GM21717 (cell line): ENCODE results near the gene DISC1.
"Not testable (repeated sequence)": the region's sequence is repeated elsewhere in the genome, so short reads cannot be mapped to it uniquely, and the experiment has no call there.

ENCODE experiments used
- ATAC-seq: cut with Tn5 transposase; IDR thresholded peaks from one replicate; pipeline ENCODE4 v1.9.1; 2021; ENCODE audit warnings: mild to moderate bottlenecking, moderate library complexity; ENCODE audit not compliant: unreplicated experiment

The DISC1 gene

GRCh38 chr1:231666937-231667608, 40.5 kb downstream of the DISC1 start:
- ATAC-seq = no peak

GRCh38 chr1:231667896-231668506, 41.4 kb downstream of the DISC1 start:
- ATAC-seq = no peak

DNA sequence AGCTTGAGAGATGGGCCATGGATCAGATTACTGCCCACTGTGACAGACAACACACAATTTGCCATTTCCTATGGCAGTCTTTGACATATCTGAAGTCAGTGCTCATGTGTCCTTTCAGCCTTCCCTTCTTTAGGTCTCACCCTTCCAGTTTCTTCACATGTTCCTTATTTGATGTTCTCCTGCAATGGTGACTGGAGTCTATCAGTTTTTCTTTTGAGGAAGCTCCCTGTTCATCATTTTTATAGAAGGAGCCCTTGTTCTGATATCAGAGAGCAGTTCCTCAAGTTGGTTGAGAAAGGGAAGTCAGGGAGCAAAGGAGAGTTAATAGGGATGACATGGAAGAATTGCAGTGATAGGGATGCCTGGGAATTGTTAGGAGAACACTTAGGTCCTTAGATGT, 42.2 kb downstream of the DISC1 start:
- ATAC-seq = no peak

- not testable (repeated sequence) for ATAC-seq
Observed at GRCh38 chr1:231669864-231670621, 43.5 kb downstream of the DISC1 start.

- ATAC-seq = no peak
Observed at GRCh38 chr1:231670755-231671154, 44.2 kb downstream of the DISC1 start.

GRCh38 chr1:231674575-231674974, 48.0 kb downstream of the DISC1 start:
- ATAC-seq = no peak

GRCh38 chr1:231676487-231676886, 49.9 kb downstream of the DISC1 start:
- ATAC-seq = no peak

DNA sequence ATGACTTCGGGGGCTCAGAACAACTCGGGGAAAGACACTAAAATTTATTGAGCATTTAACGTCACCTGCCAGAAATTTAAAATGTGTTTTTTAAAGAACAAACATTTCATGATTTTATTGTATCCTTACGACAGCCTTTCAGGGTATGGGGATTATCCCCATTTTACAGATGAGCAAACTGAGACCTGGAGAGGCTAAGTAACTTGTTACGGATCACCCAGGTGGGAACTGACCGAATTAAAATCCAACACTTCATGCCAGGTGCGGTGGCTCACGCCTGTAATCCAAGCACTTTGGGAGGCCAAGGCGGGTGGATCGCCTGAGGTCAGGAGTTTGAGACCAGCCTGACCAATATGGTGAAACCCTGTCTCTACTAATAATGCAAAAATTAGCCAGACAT, 50.9 kb downstream of the DISC1 start:
- no peak for ATAC-seq

- ATAC-seq = no peak
Observed at GRCh38 chr1:231678011-231678432, 51.4 kb downstream of the DISC1 start.

DNA sequence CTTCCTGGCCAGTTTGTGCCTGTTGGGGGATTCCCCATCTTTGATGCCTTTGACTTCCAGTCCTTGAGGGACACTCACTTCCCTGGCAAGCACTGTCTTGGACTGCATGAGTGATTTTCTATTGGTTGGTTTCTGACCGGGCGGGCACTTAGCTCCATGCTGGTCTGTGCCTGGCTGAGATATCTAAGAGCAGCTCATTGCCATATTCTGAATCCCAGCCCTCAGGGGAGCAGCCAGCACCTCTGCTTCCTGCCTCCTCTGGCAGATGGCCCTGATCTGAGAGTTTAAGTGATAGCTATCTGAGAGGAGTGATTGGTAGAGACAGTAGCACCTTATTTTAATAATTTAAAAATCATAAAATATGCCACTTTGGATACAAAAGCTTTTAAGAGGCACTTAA, 52.5 kb downstream of the DISC1 start:
- no peak for ATAC-seq

GRCh38 chr1:231681006-231681405, 54.4 kb downstream of the DISC1 start:
- ATAC-seq = no peak

- ATAC-seq = no peak
Observed at GRCh38 chr1:231682779-231683178, 56.2 kb downstream of the DISC1 start.

DNA sequence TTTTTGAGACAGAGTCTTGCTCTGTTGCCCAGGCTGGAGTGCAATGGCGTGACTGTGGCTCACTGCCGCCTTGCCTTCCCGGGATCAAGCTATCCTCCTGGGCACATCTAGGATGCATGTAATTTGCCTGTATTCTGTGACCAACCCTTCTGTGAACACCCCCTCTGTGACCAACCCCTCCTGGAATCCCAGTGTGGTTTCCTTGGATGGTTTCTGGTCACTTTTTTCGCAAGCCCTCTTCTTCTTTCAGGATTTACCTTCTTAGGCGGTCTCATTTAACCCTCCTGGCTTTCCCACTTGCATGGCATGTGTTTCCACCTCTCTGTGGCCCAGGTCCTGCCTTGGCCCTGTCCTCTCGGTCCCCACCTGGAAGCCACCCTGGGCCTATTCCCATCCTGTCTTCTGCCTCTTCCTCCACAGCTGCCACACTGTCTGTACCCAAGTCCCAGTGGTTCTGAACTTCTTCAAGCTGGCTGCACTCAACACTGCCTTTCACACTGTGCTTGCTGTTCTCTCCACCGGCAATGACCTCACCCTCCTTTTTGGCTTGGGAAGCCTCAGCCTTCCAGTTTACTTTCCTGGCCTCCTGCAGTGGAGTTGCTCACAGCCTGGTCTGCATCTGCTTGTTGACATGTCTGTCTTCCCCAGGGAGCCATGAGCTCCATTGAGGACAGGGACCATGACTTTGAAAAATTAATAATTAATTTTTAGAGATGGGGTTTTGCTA, 57.0 kb downstream of the DISC1 start:
- ATAC-seq = no peak

GRCh38 chr1:231684356-231685244, 58.0 kb downstream of the DISC1 start:
- ATAC-seq = no peak

- no peak for ATAC-seq
Observed at GRCh38 chr1:231686384-231686783, 59.8 kb downstream of the DISC1 start.

DNA sequence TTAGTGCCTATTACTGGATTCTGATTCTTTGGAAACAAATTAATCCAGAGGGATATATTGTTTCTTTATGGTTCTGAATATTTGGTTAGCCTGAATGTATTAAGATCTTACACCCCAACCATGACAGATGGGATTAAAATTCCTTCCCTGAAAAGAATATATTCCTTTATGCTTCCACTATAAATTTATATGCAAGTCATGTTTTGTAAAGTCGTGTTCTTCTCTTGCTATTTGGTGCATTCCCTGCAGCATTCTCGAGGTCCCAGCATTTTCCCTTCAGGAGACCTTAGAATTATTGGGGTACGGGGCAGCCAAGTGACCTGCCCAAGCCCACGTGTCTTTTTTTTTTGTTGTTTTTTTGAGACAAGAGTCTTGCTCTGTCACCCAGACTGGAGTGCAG, 62.4 kb downstream of the DISC1 start:
- ATAC-seq = no peak

- ATAC-seq = no peak
Observed at GRCh38 chr1:231690059-231690458, 63.5 kb downstream of the DISC1 start.

DNA sequence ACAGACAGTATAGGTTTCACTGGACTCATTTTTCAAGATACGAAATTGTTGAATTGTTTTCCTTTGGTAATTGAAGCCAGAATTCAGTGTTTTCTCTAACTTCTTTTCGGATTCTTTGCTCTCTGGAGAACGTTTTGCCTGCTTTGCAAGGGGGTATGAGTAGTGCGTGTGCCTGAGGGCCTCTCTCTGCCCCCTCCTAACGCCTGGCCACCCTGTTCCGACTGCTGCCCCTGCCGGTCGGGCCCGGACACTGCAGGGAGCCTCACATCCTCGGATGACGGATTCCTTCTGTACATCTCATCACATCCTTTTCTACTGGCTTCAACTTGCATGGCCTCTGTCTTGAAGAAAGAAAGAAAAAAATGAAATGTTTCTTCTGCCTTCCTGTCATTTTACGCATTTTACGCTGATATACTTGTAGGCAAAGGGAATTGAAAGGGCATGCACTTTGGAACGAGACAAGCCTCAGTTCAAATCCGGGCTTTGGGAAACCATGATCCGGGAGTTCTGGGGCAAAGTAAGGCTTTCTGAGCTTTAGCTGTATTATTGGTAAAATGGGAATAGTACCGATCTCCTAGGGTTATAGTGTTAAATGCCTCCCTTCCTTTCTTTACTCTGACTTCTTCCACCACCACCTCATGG, 65.1 kb downstream of the DISC1 start:
- ATAC-seq = no peak

DNA sequence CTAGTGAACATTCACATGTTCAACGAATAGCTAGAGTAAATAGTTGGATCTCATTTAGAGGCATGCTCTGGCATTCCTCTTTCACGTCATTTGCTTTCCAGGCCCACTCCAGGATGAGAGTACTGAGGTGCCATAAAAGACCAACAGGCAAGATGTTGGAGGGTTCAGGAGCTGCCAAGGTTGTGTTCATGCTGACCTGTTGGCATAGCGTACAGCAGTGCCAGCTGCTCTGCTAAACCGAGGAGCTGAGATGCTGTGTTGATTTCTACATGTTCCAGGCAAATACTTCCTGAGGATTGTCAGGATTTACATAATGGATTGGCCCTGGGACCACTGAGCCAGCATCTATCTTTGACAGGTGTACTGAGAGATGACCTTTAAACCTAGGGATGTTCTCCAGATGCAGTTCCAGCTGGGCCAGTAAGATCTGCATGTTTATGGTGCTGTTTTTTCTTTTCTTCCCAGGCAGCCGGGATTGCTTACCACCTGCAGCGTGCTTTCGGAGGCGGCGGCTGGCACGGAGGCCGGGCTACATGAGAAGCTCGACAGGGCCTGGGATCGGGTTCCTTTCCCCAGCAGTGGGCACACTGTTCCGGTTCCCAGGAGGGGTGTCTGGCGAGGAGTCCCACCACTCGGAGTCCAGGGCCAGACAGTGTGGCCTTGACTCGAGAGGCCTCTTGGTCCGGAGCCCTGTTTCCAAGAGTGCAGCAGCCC, 66.9 kb downstream of the DISC1 start:
- ATAC-seq = no peak
